Loucy (cell line): ENCODE measurements around the gene UBA7.

ENCODE experiments used
- CTCF ChIP-seq: fragments of 200-600 bp; sonication (generic); conservative IDR thresholded peaks from 2 replicates; pipeline ENCODE4 v1.5.1; 2014; ENCODE audit warnings: mild to moderate bottlenecking, antibody characterized with exemption, low read length
- EZH2phosphoT487 ChIP-seq: fragments of 200-600 bp; IDR thresholded peaks from 2 replicates; pipeline ENCODE4 v1.6.1; 2018; ENCODE audit warnings: antibody characterized with exemption, mild to moderate bottlenecking, moderate library complexity, borderline replicate concordance

DNA sequence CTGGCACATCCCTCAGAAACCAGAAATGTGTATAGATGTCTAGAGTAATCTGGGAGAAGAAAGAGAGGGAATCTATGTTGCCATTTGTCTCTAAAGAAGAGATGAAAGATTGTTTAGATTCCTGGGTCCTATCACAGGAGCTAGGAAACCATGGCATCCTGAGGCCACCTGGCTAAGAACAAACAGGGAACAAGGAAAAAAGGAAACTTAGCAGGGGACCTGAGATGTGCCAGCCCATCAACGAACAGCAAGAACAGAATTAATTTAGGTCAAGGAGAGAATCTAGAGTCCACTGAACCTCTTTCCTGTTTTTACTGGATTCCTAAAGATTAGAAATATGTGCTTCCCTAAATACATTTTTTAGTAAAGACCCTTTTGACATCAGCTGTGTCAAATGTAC, 57.7 kb downstream of the UBA7 start:
- TF ChIP-seq CTCF (no peak), EZH2phosphoT487 (no peak)
